SW 1271 (cell line): Measurements from ENCODE around the gene NAV1.
"Not testable (repeated sequence)": the region's sequence is repeated elsewhere in the genome, so short reads cannot be mapped to it uniquely, and the experiment has no call there.

ENCODE experiments used
- DNase-seq, 2 experiments: peaks; one replicate each; lab custom pipeline; 2025; lab: John Stamatoyannopoulos, UW

Gene NAV1, protein sequence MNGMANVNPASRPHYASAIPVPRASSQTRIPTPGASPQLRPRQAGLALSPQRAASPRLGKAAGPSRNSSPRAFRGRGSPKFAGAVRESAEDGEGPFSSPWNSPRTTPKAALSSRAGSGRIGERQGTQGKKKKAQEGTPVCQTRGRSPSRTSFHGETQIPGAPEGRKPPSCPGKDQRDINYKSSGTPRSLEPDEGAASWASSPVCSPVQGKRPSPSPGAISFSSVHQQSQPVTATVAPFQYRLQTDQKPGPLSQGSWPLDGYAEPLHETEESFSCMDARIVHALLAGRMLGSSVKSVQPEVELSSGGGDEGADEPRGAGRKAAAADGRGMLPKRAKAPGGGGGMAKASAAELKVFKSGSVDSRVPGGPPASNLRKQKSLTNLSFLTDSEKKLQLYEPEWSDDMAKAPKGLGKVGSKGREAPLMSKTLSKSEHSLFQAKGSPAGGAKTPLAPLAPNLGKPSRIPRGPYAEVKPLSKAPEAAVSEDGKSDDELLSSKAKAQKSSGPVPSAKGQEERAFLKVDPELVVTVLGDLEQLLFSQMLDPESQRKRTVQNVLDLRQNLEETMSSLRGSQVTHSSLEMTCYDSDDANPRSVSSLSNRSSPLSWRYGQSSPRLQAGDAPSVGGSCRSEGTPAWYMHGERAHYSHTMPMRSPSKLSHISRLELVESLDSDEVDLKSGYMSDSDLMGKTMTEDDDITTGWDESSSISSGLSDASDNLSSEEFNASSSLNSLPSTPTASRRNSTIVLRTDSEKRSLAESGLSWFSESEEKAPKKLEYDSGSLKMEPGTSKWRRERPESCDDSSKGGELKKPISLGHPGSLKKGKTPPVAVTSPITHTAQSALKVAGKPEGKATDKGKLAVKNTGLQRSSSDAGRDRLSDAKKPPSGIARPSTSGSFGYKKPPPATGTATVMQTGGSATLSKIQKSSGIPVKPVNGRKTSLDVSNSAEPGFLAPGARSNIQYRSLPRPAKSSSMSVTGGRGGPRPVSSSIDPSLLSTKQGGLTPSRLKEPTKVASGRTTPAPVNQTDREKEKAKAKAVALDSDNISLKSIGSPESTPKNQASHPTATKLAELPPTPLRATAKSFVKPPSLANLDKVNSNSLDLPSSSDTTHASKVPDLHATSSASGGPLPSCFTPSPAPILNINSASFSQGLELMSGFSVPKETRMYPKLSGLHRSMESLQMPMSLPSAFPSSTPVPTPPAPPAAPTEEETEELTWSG (N-terminal part only)

DNA sequence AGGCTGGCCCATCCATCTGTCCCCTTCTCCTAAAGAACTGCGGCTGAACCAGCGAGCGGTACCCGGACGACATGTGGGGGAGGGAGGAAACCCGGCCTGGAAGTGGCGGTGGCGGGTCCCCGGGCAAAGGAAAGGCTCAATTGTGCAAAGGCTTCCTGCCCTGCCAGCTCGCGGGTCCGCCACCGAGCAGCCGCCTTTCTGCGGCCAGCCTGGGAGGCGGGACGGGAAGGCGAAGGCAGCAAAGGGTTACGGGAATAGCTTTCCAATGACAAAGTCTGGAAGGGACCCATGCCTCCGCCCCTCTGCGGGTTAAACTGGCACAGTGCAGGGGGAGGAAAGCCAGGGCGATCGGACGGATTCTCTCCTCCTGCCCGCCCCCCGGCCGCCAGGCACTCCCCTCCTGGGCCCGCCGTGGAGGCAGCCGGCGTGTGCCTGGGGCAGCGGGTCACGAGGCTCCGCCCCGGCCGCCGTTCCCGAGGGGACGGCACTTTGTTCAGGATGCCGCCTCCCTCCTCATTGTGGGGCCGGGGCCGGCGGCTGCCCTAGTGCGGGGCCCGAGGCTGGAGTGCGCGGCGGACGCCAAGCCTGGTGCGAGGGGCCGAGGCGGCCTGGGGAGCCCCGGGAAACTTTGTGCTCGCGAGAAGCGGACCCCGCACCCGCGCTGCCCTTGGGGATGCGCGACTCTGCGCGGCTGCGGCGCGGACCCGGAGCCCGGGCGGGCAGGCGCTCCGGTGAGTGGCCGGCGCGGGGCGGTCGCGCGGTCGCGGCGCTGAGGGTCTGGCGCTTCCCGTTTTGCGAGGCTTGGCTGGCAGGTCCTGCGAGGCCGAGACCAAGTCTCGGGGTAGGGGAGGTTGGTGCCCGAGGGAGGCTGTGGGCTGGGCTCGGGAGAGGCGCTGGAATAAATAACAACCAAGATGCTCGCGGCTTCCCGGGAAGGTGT, at the start of gene NAV1:
Gene NAV1, plus strand, starts transcription at position 516 of the 940 bp plus-strand sequence. CDS start 83,758 bp downstream, outside the sequence.
- DNase-seq = peak; percentile 21 to 30

DNA sequence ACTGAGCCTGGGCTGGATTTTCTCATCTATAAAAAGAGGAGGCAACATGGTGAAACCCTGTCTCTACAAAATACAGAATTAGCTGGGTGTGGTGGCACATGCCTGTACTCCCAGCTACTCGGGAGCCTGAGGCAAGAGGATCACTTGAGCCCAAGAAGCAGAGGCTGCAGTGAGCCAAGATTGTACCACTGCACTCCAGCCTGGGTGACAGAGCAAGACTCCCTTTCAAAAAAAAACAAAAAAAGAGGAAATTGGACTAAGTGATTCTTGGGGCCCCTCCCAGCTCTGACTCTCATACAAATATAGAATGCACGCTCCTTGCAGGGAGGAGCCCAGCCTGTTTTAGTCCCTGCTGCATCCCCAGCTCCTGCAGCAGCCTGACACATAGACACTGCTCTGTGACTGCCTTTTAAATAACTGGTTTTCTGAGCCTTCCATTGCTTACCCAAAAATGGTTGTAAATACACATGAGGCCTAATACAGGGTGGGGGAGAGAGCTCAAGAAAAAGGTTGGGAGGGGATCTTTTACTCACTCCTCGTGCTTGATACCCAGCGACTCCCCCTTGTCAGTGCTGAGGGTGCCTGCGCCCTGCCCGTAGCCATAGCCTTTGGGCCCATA, 49.2 kb upstream of the NAV1 start:
- no peak for DNase-seq

DNA sequence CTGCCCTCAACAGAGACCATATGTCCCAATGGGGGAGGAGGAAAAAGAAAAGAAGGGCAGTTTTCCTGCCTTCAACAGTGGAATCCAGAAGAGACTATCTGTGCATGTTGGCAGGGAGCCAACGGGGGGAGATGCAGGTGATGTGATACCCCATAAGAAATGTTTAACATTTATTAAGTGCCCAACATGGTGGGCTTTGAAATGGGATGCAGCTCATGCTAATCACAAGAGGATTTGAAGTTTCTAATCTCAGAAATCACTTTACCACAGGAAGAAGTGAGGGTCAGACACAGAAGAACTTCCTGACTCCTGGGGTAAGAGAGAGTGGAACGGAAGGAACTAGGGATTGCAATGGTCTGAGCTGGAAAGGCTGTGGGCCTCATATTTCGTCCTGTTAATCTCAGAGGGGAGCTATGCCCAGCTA, 48.2 kb upstream of the NAV1 start:
- DNase-seq = no peak

DNA sequence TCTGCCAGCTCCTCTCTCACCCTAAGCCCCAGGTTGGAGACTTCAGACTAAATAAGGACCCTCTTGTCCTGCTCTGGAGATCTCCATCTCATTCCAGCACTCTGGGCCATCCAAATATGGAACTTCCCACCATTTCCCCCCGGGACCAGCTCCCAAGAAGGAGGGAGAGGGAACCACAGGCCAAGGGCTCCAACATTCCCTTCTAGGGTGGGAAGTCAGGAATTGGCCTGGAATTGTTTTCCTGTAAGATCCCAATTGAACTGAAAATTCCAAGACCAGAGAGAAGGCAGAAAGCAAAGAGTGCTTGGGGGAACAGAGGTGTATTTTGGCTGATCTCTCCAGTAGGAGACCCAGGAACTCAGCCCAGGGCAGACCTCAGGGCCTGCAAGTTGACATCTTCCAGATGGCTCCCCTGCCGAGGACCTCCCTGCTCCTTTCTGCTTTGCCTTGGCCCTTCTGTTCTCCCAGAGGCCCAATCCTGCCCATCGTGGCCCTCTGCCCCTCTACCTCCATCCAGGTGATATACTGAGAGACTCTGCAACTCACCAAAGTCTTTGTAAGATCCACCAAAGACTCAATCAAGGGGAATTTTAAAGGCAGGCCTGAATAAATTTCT, 46.9 kb upstream of the NAV1 start:
- DNase-seq = no peak

DNA sequence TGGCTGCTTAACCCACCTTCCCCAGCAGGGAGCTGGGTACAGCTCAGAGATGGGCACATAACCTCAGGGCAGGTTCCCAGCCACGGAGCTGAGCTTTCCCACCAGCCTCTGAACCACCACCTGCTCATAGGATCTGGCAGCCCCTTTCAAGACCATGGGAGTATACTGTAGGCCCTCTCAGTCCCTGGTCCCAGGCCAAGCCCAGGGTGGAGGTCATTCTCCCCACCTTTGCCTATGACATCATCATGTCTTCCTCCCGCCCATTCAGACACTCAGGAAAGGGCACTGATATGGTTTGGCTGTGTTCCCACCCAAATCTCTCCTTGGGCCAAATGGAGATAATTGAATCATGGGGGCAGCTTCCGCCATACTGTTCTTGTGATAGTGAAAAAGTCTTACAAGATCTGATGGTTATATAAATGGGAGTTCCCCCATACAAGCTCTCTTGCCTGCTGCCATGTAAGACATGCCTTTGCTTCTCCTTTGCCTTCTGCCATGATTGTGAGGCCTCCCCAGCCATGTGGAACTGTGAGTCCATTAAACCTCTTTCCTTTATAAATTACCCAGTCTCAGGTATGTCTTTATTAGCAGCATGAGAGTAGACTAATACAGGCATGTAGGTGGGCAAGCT, 45.8 kb upstream of the NAV1 start:
- DNase-seq = not testable (repeated sequence)

DNA sequence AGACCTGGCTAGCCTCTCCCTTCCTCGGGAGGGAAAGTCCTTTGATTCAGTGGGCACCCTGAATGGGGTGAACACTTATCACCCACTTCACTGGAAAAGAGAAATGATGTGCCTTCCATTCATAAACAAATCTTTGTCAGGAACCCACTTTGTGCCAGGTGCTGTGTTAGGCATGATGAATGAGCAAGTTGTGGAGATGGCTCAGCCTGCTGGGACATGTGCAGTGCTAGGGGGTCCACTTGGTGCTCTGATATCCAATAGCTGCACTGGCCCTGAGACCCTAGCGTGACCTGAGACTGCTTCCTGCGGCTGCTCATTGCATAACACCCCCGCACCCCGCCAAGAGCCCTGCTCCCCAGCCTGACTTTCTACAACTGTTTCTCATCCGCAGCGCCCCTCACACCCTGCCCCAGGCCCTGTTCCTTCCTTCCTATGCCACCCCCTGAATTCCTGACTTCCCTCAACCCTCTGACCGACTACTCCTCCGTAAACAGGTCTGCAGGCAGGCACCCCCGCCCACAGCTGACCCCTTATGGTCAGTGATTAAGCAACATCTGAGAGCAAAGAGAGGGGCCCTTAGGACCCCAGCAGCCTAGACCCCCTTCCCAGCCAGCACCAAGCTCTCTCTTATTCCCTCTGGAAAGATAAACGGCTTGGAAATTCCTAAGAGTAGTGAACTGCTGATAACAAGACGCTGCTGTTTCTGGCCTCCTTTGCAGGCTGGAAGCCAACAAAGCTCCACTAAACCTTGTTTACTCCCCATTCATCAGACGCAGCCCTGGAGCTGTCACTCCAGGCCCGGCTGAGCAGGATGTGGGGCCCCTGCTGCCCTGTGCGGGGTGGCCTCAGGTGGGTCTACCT, 44.9 kb upstream of the NAV1 start:
- no peak for DNase-seq

DNA sequence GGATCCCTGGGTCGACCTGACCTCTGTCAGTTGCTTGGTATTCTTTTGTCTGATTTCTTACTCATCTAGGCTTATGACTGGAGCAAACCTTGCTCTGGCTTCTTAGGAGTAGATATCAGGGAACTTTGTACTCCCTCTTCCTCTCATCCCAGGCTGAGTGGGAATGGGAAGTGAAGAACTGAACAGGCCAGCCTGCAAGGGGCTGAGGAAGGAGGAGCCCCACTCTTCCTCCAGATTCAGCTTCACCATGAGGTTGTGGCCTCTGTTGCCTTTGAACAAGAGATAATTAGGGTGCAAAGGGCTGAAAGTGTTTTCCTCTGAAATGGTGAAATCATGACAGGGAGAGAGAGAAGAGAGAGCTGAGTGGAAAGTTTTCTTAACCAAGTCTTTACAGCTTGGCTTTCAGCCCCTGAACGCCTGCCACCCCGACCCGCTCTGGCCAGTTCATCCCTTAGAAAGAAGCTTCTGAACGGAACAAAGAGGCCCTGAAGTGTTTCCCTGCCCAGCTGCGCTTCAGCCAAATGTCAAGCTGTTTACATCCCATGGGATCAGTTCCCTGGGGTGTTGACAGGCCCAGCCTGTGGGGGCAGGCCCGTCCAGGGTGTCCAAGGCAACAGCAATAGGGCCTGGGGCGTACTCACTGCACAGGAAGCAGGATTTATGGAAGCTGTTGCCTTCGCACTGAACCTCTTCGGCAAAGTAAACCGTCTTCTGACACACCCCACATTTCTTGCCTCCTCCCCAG, 43.2 kb upstream of the NAV1 start:
- no peak for DNase-seq

DNA sequence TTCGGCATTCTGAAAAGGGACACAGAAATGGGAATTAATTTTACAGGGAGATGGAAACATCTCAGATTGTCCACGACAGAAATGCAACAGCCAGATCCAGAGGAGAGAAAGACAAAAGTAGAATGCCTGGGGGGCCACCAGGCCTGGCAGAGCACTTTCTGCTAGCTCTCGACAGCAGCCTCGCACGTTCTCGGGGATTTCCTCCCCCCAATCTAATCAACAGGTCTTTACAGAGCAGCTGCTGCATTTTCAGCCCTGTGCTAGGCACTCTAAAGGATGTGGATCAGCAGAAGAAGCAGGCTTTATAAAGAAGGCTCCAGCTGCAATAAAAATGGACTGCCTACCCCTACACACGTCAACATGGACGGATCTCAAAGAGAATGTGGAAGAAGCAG, 42.6 kb upstream of the NAV1 start:
- DNase-seq = no peak

DNA sequence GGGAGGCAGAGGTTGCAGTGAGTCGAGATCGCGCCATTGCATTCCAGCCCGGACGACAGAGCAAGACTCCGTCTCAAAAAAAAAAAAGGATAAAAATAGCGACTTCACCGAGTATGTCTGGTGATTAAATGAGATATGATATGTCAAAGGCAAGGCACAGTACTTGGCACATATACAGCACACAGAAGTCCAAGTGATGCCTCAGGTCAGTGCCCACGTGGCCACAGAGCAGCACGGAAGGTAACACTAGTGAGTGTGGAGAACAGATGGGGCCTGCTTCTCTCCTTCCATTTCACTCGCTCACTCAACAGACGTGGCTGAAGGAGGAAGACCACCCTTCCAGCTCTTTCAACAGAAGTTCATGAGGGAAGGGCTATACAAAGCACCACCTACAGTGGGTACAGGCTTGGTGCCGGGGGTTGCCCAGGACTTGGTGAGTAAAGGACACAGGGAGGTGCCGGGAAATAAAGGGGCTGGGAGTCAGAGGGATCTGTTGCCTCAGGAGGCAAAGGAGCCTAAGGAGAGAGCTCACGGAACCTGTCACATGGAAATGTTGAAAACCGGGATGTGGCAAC, 40.9 kb upstream of the NAV1 start:
- DNase-seq = no peak

DNA sequence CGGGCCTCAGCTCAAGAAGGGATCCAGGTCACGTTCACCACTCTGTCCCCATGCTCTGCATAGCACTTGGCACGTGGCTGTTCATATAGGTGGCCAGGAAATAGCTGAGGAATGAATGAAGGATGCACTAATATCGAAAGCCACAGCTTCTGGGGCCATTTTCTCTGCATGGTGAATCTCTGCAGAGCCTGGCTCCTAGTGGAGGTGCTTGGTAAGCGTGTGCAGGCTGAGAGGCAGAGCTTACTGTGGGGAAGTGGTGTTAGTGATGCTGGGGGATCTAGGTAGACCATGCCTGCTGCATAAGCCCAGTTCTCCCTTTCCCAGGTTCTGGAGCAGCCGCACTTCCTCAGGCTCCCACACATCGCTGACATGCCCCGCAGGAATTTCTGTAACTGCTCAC, 40.3 kb upstream of the NAV1 start:
- no peak for DNase-seq

DNA sequence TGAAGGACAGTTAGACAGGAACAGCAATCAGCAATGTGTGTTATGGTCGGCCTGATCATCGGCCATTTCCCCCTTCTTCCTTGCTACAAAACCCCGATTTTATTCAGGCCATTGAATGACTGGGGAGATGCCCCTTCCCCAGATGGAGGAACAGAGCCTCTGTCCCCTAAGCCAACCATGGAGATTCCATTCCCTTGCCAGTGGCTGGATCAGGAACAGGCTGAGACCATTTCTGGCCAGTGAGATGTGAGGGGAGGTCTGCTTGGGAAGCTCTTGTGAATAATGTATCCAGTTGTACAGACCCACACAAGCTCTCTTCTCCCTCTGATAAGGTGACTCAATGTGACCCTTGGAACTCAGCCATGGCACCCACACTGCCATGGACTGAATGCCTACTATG, 39.7 kb upstream of the NAV1 start:
- no peak for DNase-seq

DNA sequence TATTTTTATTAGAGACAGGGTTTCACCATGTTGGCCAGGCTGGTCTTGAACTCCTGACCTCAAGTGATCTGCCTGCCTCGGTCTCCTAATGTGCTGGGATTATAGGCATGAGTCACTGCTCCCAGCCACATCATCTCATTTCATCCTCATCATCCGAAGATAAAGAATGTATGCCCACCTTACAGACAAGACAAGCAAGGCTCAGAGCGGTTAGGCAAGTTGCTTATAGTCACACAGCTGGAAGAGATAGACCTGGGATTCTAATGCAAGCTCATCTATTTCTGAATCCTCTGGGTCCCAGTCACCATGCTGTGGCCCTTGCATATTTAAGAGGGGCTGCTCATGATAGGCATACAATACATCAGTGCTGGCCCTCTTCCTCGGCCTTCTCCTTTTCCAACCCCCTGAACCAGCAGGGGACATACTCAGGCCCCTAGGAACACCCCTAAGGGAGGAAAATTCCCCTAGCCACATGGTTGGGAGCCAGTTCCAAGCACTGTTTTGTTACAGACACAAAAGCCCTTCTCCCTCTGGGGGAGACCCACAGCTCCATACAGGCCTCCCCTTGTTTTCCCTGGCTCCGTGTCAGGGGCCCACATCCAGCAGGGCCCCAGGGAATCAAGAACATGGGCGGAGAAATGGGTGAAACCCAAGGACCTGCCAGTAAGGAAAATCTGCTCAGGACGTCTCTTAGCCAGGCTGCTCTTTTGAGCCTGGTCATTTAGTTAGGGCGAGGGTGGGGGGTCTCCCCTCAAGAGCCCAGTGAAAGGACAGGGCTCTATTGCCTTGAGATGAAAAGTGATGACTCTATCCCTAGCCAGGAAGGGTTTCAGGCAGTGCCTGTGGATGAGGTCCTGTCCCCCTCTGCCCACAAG, 38.9 kb upstream of the NAV1 start:
- DNase-seq = no peak

DNA sequence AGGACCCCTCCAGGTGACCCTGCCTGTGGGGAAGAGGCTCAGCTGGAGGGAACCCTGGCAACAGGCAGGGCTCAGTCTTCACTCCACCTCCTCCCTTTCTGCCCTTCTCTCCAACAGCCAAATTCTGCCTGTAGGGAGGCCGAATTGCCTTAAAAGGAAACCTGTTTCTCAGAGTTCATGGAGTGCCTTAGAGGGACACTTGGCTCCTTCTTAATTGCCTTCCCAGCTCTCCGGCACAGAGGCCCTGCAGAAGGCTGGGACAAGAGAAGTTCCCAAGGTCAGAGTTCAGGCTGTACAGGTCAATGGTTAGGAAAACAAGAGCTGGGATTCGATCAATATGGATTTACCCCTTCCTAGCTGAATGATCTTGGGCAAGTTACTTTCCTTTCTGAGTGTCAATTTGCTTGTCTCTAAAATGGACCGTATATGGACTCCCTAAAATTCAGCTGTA, 38.2 kb upstream of the NAV1 start:
- no peak for DNase-seq

DNA sequence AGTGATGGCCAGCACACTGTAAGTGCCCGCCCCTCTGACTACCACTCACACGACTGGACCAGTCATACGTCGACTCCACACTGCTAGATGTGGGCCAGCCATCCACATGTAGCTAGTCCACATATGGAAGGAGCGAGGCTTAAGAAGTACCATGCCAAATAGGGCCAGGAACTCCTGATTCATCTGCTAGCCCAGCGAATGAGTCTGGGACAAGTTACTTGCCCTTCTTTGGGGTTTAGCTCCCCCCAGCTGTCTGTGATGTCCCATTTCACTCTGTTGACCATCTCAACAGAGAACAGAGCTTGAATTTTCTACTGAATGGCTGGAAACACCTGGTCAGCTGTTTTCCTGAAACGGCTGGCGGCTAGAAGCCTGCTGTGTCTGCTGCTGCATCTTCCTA, 37.8 kb upstream of the NAV1 start:
- no peak for DNase-seq

DNA sequence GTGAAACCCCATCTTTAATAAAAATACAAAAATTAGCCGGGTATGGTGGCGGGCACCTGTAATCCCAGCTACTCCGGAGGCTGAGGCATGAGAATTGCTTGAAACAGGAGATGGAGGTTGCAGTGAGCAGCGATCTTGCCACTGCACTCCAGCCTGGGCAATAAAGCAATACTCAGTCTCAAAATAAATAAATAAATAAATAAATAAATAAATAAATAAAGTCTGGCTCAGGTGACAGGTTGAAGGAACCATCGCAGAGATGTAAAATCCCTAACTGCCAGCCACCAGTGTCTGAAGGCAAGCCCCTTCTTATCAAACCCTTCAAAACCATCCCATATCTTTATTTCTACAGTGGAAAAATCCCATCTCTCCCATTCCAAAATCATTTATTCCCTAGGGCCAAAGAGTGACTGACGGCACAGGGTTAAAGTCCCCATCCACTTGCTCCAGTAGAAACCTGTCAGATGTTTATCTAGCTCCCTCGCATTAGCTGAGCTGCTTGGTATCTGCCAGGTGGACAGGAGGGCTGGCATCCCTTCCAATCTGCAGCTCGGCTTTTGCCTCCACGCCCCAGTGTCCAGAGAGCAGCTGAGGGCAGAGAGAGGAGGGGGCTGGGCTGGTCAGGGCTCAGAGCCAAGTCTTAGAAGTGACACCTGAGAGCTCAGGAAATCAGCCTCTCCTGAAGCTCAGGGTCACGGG, 37.0 kb upstream of the NAV1 start:
- no peak for DNase-seq

DNA sequence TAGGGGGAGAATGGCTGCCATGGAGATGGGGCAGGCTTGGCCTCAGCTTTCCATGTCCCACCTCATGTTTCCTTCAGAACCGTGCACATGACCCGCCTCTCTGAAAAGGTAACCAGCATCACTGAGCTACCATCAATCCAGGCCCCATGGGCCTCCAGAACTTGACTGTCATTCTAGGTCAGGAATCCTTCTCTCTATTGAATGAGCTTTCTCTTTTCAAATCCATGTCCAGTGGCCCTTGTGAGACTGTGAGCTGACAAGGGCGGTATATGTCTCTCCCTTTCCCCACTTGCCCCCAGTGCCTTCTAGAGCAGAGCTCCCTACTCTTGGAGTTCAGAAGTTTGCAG, 36.4 kb upstream of the NAV1 start:
- no peak for DNase-seq
